WTC11 (cell line): Measurements from ENCODE around the gene EEA1. TPM values are rescaled to one million over a fixed set of nuclear protein-coding genes. Genes with fewer than 3 reads are reported as not detected.

Source experiments
- ATAC-seq: fragments of 200-7000 bp; cut with Tn5 transposase; 2 replicates; pipeline ENCODE4 v1.10.0; 2021; ENCODE audit warnings: mild to moderate bottlenecking, moderate library complexity
- CTCF ChIA-PET: fragments of 300-600 bp; sonication (Branson Sonifier 250); formaldehyde crosslinking; loops from one replicate; lab custom pipeline; 2021; ENCODE audit warnings: antibody characterized with exemption; lab: Charles Lee
- POLR2A ChIA-PET: fragments of 350-600 bp; sonication (Branson Sonifier 250); formaldehyde crosslinking; loops from one replicate; lab custom pipeline; 2021; ENCODE audit warnings: antibody characterized with exemption; lab: Charles Lee
- DNase-seq: peaks from one replicate; pipeline ENCODE4 v3.0.0; 2021; ENCODE audit warnings: low spot score
- H3K27ac Mint-ChIP-seq: 2 replicates; pipeline ENCODE4 v1.8.0; 2021; ENCODE audit warnings: mixed read lengths
- H3K27me3 Mint-ChIP-seq: 2 replicates; pipeline ENCODE4 v1.8.0; 2021; ENCODE audit warnings: low read depth, mild to moderate bottlenecking, moderate library complexity, mixed read lengths
- H3K36me3 Mint-ChIP-seq: 2 replicates; pipeline ENCODE4 v1.8.0; 2021; ENCODE audit warnings: mixed read lengths
- H3K4me1 Mint-ChIP-seq: 2 replicates; pipeline ENCODE4 v1.8.0; 2022; ENCODE audit warnings: mixed read lengths
- H3K4me3 Mint-ChIP-seq: 2 replicates; pipeline ENCODE4 v1.8.0; 2021; ENCODE audit warnings: mild to moderate bottlenecking, moderate library complexity, mixed read lengths
- H3K9me3 Mint-ChIP-seq: 2 replicates; pipeline ENCODE4 v1.8.0; 2021; ENCODE audit warnings: mixed read lengths
- ATF6 ChIP-seq: sonication (generic); formaldehyde crosslinking; IDR thresholded peaks from 2 replicates; pipeline ENCODE4 v1.8.1; 2023; ENCODE audit warnings: mild to moderate bottlenecking, missing genetic modification reagents
- CREM ChIP-seq: sonication (generic); formaldehyde crosslinking; IDR thresholded peaks from 2 replicates; pipeline ENCODE4 v1.8.1; 2022; ENCODE audit warnings: mild to moderate bottlenecking, missing genetic modification reagents, moderate library complexity
- E2F4 ChIP-seq: sonication (generic); formaldehyde crosslinking; IDR thresholded peaks from 2 replicates; pipeline ENCODE4 v1.8.1; 2022; ENCODE audit warnings: low read depth, mild to moderate bottlenecking, moderate library complexity, missing genetic modification reagents, borderline replicate concordance
- ERG ChIP-seq: fragments of 250-450 bp; sonication (Bioruptor Pico); IDR thresholded peaks from 2 replicates; pipeline ENCODE4 v1.8.0; 2021; ENCODE audit warnings: mild to moderate bottlenecking
- IRF1 ChIP-seq: sonication (generic); formaldehyde crosslinking; IDR thresholded peaks from 2 replicates; pipeline ENCODE4 v1.8.0; 2023; ENCODE audit warnings: missing genetic modification reagents
- IRF2 ChIP-seq: sonication (generic); formaldehyde crosslinking; IDR thresholded peaks from 2 replicates; pipeline ENCODE4 v1.8.0; 2022; ENCODE audit warnings: low read depth, missing genetic modification reagents, borderline replicate concordance
- NFYB ChIP-seq: sonication (generic); formaldehyde crosslinking; conservative IDR thresholded peaks from 2 replicates; pipeline ENCODE4 v1.8.0; 2022; ENCODE audit warnings: low read depth, missing genetic modification reagents
- PREB ChIP-seq: sonication (generic); formaldehyde crosslinking; IDR thresholded peaks from 2 replicates; pipeline ENCODE4 v1.8.1; 2022; ENCODE audit warnings: mild to moderate bottlenecking, missing genetic modification reagents, moderate library complexity, borderline replicate concordance
- PRRX2 ChIP-seq: fragments of 250-450 bp; sonication (Bioruptor Pico); IDR thresholded peaks from 2 replicates; pipeline ENCODE4 v1.8.0; 2021; ENCODE audit warnings: mild to moderate bottlenecking
- SOX15 ChIP-seq: fragments of 250-450 bp; sonication (Bioruptor Pico); IDR thresholded peaks from 2 replicates; pipeline ENCODE4 v1.9.0; 2021; ENCODE audit warnings: mild to moderate bottlenecking
- STAT6 ChIP-seq: sonication (generic); formaldehyde crosslinking; conservative IDR thresholded peaks from 2 replicates; pipeline ENCODE4 v1.8.1; 2023; ENCODE audit warnings: mild to moderate bottlenecking, low read depth, missing genetic modification reagents, moderate library complexity
- TEAD1 ChIP-seq: sonication (generic); formaldehyde crosslinking; IDR thresholded peaks from 2 replicates; pipeline ENCODE4 v1.8.0; 2022; ENCODE audit warnings: mild to moderate bottlenecking, missing genetic modification reagents
- USF1 ChIP-seq: sonication (generic); formaldehyde crosslinking; IDR thresholded peaks from 2 replicates; pipeline ENCODE4 v1.8.0; 2022; ENCODE audit warnings: mild to moderate bottlenecking, missing genetic modification reagents
- ZNF532 ChIP-seq: fragments of 250-450 bp; sonication (Bioruptor Pico); IDR thresholded peaks from 2 replicates; pipeline ENCODE4 v1.9.0; 2021; ENCODE audit warnings: mild to moderate bottlenecking, borderline replicate concordance
- ZNF671 ChIP-seq: fragments of 250-450 bp; sonication (Bioruptor Pico); IDR thresholded peaks from 2 replicates; pipeline ENCODE4 v1.8.0; 2021; ENCODE audit warnings: mild to moderate bottlenecking
- total RNA-seq: library from RNA; stranded (reverse); gene quantifications from 3 replicates; pipeline ENCODE4 v1.2.3, GENCODE V29; 2021

EEA1 gene
- total RNA-seq, 1 experiment from 2014 or later = 20.3 TPM

GRCh38 chr12:92732216-92732615, 196.9 kb downstream of the EEA1 start:
- TF ChIP-seq TEAD1 (CRISPR knock-in tag) = no peak
- TF ChIP-seq SOX15 (CRISPR knock-in tag) = no peak
- TF ChIP-seq USF1 (CRISPR knock-in tag) = no peak
- no peak for TF ChIP-seq PREB (CRISPR knock-in tag)
- TF ChIP-seq CREM = no peak
- TF ChIP-seq PRRX2 (CRISPR knock-in tag) = no peak
- no peak for TF ChIP-seq ERG
- DNase-seq (no peak), ATAC-seq (no peak)
- 0 out of 2 replicates have a peak, but pooled peaks cover 3% of the 10 kb centered on the region for H3K9me3 Mint-ChIP-seq
- ChIA-PET CTCF (no interaction called here), POLR2A (no interaction called here)
- no peaks in the 10 kb centered on the region for H3K27me3 Mint-ChIP-seq
- H3K36me3 Mint-ChIP-seq = no peaks in the 10 kb centered on the region
- no peak overlapping the region for H3K4me3 Mint-ChIP-seq
- H3K4me1 Mint-ChIP-seq = peaks cover 13% of the 10 kb centered on the region
- H3K27ac Mint-ChIP-seq = no peak overlapping the region

GRCh38 chr12:92730758-92731157, 198.3 kb downstream of the EEA1 start:
- ChIA-PET CTCF (no interaction called here), POLR2A (no interaction called here)
- Mint-ChIP-seq H3K27me3 (no peaks in the 10 kb centered on the region), H3K9me3 (0 out of 2 replicates have a peak, but pooled peaks cover 3% of the 10 kb centered on the region), H3K36me3 (no peaks in the 10 kb centered on the region), H3K27ac (no peak overlapping the region), H3K4me1 (0 out of 2 replicates have a peak, but pooled peaks cover 3% of the 10 kb centered on the region), H3K4me3 (no peak overlapping the region)
- no peak for ATAC-seq
- TF ChIP-seq ZNF671 (CRISPR knock-in tag) = no peak
- no peak for TF ChIP-seq ZNF532 (CRISPR knock-in tag)
- TF ChIP-seq NFYB (CRISPR knock-in tag) = no peak
- TF ChIP-seq ATF6 (CRISPR knock-in tag) = no peak
- no peak for TF ChIP-seq STAT6 (CRISPR knock-in tag)
- no peak for TF ChIP-seq IRF1 (CRISPR knock-in tag)
- no peak for TF ChIP-seq E2F4 (CRISPR knock-in tag)
- no peak for TF ChIP-seq ERG
- TF ChIP-seq IRF2 (CRISPR knock-in tag) = no peak
- DNase-seq = no peak
